PC-9 (cell line): ENCODE results near the gene MAN1A1. TPM values are rescaled to one million over a fixed set of nuclear protein-coding genes. Genes with fewer than 3 reads are reported as not detected.

ENCODE experiments used
- BruUV-seq: library from RNA; stranded (reverse); fragments of 400-500 nt; replicated peaks from 2 replicates; lab custom pipeline; 2021; lab: Mats Ljungman, UMichigan
- CTCF ChIA-PET: fragments of 300-600 bp; sonication (Branson Sonifier 250); formaldehyde crosslinking; loops from one replicate; lab custom pipeline; 2022; ENCODE audit warnings: antibody characterized with exemption; lab: Charles Lee
- POLR2A ChIA-PET: fragments of 300-600 bp; sonication (Branson Sonifier 250); formaldehyde crosslinking; loops from one replicate; lab custom pipeline; 2022; ENCODE audit warnings: antibody characterized with exemption; ENCODE audit not compliant: unreplicated experiment; lab: Charles Lee
- DNase-seq, 2 experiments: peaks; one replicate each; pipeline versions ENCODE4 v3.0.0 to v3.0.0-alpha.2; 2015 to 2022; ENCODE audit warnings: mixed read lengths in 1 of 2
- H2AFZ ChIP-seq: fragments of 200-600 bp; sonication (generic); 2 replicates; pipeline ENCODE4 v1.8.1; 2017; ENCODE audit warnings: antibody characterized with exemption
- H3F3A ChIP-seq: fragments of 200-600 bp; sonication (generic); 2 replicates; pipeline ENCODE4 v1.8.1; 2017; ENCODE audit warnings: antibody characterized with exemption, mild to moderate bottlenecking, low read depth; ENCODE audit not compliant: insufficient read depth
- H3K27ac ChIP-seq: fragments of 200-600 bp; sonication (generic); 2 replicates; pipeline ENCODE4 v1.6.1; 2016; ENCODE audit warnings: mixed run types
- H3K27me3 ChIP-seq: fragments of 200-600 bp; sonication (generic); 2 replicates; pipeline ENCODE4 v1.6.1; 2016; ENCODE audit warnings: low read depth, mixed run types; ENCODE audit not compliant: insufficient read depth
- H3K36me3 ChIP-seq: fragments of 200-600 bp; sonication (generic); 2 replicates; pipeline ENCODE4 v1.6.1; 2016; ENCODE audit warnings: low read depth, mixed run types
- H3K4me1 ChIP-seq: fragments of 200-600 bp; sonication (generic); replicated peaks from 2 replicates; pipeline ENCODE4 v1.6.1; 2016; ENCODE audit warnings: mixed run types; ENCODE audit not compliant: insufficient read depth
- H3K4me2 ChIP-seq: fragments of 200-600 bp; sonication (generic); 2 replicates; pipeline ENCODE4 v1.6.1; 2017; ENCODE audit warnings: mixed run types
- H3K4me3 ChIP-seq: fragments of 200-600 bp; sonication (generic); 2 replicates; pipeline ENCODE4 v1.6.1; 2016; ENCODE audit warnings: mixed run types
- H3K79me2 ChIP-seq: fragments of 200-600 bp; sonication (generic); 2 replicates; pipeline ENCODE4 v1.6.1; 2017; ENCODE audit warnings: low read depth, mixed run types
- H3K9me2 ChIP-seq: fragments of 200-600 bp; sonication (generic); 2 replicates; pipeline ENCODE4 v1.8.1; 2017; ENCODE audit warnings: mild to moderate bottlenecking; ENCODE audit not compliant: insufficient read depth
- H3K9me3 ChIP-seq: fragments of 200-600 bp; sonication (generic); 2 replicates; pipeline ENCODE4 v1.8.1; 2016; ENCODE audit warnings: low read depth; ENCODE audit not compliant: insufficient read depth
- H4K20me1 ChIP-seq: fragments of 200-600 bp; sonication (generic); 2 replicates; pipeline ENCODE4 v1.8.1; 2017; ENCODE audit not compliant: insufficient read depth
- EZH2 ChIP-seq: fragments of 200-600 bp; sonication (generic); IDR thresholded peaks from 2 replicates; pipeline ENCODE4 v1.8.0; 2017; ENCODE audit warnings: antibody characterized with exemption, low read depth
- intact Hi-C: fragments of 100-400 bp; cut with micrococcal nuclease; formaldehyde crosslinking; loops from one replicate; pipeline ENCODE4 v1.10.0; 2022; ENCODE audit not compliant: unreplicated experiment
- total RNA-seq: library from RNA; stranded (reverse); gene quantifications from 2 replicates; pipeline ENCODE4 v1.2.3, GENCODE V29; 2021
- TF ChIP-seq, protein P1 (sequence below): fragments of 200-600 bp; sonication (generic); conservative IDR thresholded peaks from 2 replicates; pipeline ENCODE4 v1.6.1; 2017; ENCODE audit warnings: mixed run types, antibody characterized with exemption, mild to moderate bottlenecking, moderate library complexity

The MAN1A1 gene
- total RNA-seq, 1 experiment from 2014 or later: 13.4 TPM

DNA sequence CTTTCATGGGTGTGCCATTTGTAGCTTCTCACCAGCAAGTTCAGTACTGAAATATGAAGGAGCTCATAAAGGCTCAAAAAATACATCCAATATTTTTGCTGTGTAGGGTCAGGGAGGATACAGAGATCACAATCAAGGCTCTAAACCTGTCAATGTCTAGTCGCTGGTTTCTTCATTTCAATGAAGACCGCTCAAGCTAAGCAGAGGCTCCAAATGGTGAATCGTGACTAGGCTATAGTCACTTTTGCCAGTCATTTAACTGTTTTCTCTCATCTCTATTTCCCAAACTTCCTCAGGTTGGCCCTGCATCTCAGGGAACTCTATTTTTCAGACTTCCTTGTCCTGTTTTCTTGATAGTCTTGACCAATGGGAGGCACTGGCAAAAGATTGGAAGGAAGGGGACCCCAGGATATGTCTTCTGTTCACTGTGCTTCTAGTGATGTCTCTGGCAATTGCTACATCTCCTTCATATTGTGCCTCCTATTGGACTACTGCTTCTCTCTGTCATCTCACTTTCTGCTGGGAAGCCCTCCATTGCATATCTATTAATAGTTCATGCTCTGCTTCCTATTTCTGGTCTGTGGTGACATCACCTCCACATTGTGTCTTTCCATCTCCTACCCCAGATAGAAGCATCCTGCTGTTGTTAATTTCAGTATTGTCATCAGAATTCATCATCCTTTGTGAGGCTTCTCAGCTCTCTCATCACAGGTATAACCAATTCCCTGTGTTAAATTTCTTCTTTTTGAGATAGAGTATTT is 183.4 kb downstream of the MAN1A1 start:
- Histone ChIP-seq H3K9me2 (no peaks in the 10 kb centered on the region), H3K79me2 (no peaks in the 10 kb centered on the region), H3K27me3 (no peaks in the 10 kb centered on the region), H3K4me1 (no peaks in the 10 kb centered on the region), H3K4me3 (no peak overlapping the region), H3F3A (no peaks in the 10 kb centered on the region), H3K27ac (no peak overlapping the region), H3K4me2 (no peak overlapping the region), H3K9me3 (no peaks in the 10 kb centered on the region), H4K20me1 (no peaks in the 10 kb centered on the region), H2AFZ (no peak overlapping the region), H3K36me3 (no peaks in the 10 kb centered on the region)
- TF ChIP-seq, protein P1, sequence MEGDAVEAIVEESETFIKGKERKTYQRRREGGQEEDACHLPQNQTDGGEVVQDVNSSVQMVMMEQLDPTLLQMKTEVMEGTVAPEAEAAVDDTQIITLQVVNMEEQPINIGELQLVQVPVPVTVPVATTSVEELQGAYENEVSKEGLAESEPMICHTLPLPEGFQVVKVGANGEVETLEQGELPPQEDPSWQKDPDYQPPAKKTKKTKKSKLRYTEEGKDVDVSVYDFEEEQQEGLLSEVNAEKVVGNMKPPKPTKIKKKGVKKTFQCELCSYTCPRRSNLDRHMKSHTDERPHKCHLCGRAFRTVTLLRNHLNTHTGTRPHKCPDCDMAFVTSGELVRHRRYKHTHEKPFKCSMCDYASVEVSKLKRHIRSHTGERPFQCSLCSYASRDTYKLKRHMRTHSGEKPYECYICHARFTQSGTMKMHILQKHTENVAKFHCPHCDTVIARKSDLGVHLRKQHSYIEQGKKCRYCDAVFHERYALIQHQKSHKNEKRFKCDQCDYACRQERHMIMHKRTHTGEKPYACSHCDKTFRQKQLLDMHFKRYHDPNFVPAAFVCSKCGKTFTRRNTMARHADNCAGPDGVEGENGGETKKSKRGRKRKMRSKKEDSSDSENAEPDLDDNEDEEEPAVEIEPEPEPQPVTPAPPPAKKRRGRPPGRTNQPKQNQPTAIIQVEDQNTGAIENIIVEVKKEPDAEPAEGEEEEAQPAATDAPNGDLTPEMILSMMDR: no peak
- TF ChIP-seq EZH2: no peak
- ChIA-PET POLR2A (no interaction called here), CTCF (no interaction called here)
- intact Hi-C loops: no loop called here
- DNase-seq: no peak
- BruUV-seq: no TSS peak

DNA sequence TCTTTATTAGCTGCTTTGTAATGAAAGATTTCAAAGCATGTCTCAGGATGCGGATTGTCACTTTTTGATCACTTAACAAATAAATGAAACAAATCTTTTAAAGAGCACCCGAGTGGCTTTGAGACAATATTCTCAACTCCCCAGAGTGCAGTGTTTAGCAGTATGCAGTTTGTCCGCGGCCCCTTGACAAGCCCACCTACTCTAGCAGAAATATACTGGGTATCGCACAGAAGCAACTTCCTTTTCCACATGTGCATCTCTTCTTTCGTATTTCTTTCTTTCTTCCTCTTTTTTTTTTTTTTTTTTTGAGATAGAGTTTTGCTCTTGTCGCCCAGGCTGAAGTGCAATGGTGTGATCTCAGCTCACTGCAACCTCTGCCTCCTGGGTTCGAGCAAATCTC is 186.6 kb downstream of the MAN1A1 start:
- CTCF ChIA-PET: no interaction called here
- no TSS peak for BruUV-seq
- POLR2A ChIA-PET: no interaction called here

DNA sequence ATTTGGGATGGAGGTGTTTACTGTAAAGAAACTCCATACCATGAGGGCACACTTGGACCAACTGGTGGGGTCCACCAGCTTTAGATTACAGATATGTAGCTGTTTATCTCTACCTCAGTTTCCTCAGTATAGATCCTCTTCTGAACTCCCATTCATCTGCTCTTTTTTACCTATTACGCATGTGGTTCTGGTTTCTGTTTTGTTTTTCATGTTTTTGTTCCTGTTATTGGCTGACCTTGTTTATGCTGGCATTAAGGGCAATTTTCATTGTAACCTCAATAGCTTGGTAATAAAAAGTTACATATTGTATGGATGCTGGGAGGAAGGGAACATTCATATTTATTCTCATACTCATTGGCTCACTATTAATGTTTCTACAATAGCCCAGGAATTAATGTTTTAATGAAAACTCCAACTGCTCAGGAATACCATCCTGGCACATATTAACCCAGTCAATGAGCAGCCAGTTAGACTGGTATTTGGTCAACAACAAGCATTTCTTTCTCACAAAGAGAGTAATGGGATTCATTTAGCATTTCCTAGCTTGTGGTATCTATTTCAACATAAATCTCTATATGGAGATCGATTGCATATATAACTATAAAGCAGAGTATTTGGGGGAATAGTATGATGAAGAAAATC is 187.3 kb downstream of the MAN1A1 start:
- Histone ChIP-seq H3K27ac (no peak overlapping the region), H3K9me3 (no peaks in the 10 kb centered on the region), H3K36me3 (no peaks in the 10 kb centered on the region), H3K4me3 (no peak overlapping the region), H4K20me1 (no peaks in the 10 kb centered on the region), H3K27me3 (0 out of 2 replicates have a peak, but pooled peaks cover 3% of the 10 kb centered on the region), H3K9me2 (no peaks in the 10 kb centered on the region), H3K4me2 (no peak overlapping the region), H3F3A (no peaks in the 10 kb centered on the region), H3K79me2 (no peaks in the 10 kb centered on the region), H2AFZ (no peak overlapping the region), H3K4me1 (no peaks in the 10 kb centered on the region)
- no peak for DNase-seq
- BruUV-seq: no TSS peak
- ChIA-PET CTCF (no interaction called here), POLR2A (no interaction called here)
- intact Hi-C loops: no loop called here
- no peak for TF ChIP-seq EZH2

More for the DNA sequence above, 186.6 kb downstream of the MAN1A1 start:
- Histone ChIP-seq H2AFZ (no peak overlapping the region), H3K27me3 (0 out of 2 replicates have a peak, but pooled peaks cover 3% of the 10 kb centered on the region), H3K79me2 (no peaks in the 10 kb centered on the region), H3K4me2 (no peak overlapping the region), H3K4me3 (no peak overlapping the region), H4K20me1 (no peaks in the 10 kb centered on the region), H3K9me2 (no peaks in the 10 kb centered on the region), H3K27ac (no peak overlapping the region), H3F3A (no peaks in the 10 kb centered on the region), H3K36me3 (no peaks in the 10 kb centered on the region), H3K9me3 (no peaks in the 10 kb centered on the region), H3K4me1 (no peaks in the 10 kb centered on the region)
- no peak for DNase-seq
- TF ChIP-seq EZH2: no peak
- intact Hi-C loops: no loop called here

DNA sequence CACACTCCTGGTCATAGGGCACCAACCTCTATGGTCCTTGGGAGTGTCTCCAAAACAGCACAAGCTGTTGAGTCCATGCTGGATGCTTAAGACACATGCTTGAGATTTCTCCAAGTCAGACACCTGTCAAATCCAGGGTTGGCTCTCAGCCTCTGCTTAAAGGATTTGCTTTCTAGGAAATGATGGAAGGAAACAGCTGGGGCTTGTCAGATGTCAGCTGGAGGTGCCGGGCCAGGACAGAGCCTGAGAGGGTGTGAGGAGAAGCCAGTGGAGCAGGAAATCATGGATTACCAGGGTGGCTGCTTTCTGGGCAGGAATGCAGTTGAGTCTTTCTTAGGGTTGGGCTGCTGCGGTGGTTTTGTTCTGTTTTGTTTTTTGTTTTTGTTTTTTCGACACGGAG is 188.1 kb downstream of the MAN1A1 start:
- Histone ChIP-seq H3K4me2 (no peak overlapping the region), H2AFZ (no peak overlapping the region), H3K36me3 (no peaks in the 10 kb centered on the region), H3K79me2 (no peaks in the 10 kb centered on the region), H3K9me3 (no peaks in the 10 kb centered on the region), H4K20me1 (no peaks in the 10 kb centered on the region), H3K27ac (no peak overlapping the region), H3K27me3 (0 out of 2 replicates have a peak, but pooled peaks cover 3% of the 10 kb centered on the region), H3K4me3 (no peak overlapping the region), H3F3A (no peaks in the 10 kb centered on the region), H3K9me2 (no peaks in the 10 kb centered on the region), H3K4me1 (no peaks in the 10 kb centered on the region)
- DNase-seq: no peak
- TF ChIP-seq EZH2: no peak
- intact Hi-C loops: no loop called here
- CTCF ChIA-PET: no interaction called here
- no TSS peak for BruUV-seq
- POLR2A ChIA-PET: no interaction called here
